ENCODE measurements around the gene CDH3.
"Not testable (repeated sequence)": the region's sequence is repeated elsewhere in the genome, so short reads cannot be mapped to it uniquely, and the experiment has no call there.

CDH3 gene

DNA sequence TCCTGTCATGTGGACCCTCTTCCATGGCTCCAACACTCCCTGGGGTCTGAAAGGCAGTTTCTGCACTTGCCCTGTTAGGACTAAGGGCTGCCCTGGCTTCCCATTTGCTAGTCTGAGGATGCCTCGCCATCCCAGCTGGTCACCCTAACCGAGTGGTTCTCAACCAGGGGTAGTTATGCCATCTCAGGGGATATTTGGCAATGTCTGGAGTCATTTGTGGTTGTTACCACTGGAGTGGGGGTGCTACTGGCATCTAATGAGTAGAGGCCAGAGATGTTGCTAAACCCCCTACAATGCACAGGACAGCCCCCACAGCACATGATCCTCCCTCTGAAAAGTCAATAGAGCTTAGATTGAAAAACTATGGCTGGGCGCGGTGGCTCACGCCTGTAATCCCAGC is 65.1 kb downstream of the CDH3 start:
- DNase-seq: no peak

GRCh38 chr16:68711421-68712139 is 66.5 kb downstream of the CDH3 start:
- DNase-seq: no peak

DNA sequence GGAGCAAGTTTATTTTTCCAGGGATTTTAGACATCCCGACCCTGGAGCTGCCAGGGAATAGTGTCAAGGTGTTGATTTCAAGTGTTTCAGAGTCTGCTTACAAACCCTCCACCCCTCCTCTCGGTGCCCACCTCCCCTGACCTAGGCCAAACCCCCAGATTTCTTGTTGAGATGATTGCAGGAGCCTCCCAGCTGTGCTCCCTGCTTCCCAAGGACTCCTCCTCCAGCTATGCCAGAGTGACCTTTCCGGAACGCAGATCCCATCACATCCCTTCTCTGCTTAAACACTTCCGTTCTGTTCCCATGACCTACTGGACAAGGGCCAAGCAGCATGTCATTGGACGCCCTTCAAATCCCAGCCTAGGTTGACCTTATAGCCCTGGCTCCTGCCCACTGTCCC is 68.3 kb downstream of the CDH3 start:
- DNase-seq: no peak

DNA sequence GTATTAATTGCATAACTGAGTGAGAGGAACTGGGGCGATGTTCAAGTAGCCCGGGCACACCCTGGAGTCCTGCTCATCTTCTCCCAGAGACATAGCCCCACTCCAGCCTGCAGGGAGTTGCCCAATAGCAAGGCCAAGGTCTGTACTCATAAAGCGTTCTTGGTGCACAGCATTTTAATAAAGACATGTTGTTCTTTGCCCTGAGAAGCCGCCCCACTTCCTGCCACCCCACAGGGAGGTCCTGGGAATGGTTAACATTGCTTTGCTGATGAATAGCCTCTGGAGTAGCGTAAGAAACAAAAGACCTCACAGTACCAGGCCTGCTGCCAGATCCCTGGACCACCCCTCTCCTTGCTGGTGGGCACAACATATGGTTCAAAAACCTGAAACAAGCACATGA is 70.4 kb downstream of the CDH3 start:
- DNase-seq: no peak

GRCh38 chr16:68716516-68716915 is 71.4 kb downstream of the CDH3 start:
- not testable (repeated sequence) for DNase-seq

- DNase-seq: no peak
Observed at GRCh38 chr16:68717684-68718083, 72.6 kb downstream of the CDH3 start.

- DNase-seq: no peak
Observed at GRCh38 chr16:68718590-68718989, 73.5 kb downstream of the CDH3 start.

- DNase-seq: no peak
Observed at GRCh38 chr16:68719993-68720489, 74.9 kb downstream of the CDH3 start.

DNA sequence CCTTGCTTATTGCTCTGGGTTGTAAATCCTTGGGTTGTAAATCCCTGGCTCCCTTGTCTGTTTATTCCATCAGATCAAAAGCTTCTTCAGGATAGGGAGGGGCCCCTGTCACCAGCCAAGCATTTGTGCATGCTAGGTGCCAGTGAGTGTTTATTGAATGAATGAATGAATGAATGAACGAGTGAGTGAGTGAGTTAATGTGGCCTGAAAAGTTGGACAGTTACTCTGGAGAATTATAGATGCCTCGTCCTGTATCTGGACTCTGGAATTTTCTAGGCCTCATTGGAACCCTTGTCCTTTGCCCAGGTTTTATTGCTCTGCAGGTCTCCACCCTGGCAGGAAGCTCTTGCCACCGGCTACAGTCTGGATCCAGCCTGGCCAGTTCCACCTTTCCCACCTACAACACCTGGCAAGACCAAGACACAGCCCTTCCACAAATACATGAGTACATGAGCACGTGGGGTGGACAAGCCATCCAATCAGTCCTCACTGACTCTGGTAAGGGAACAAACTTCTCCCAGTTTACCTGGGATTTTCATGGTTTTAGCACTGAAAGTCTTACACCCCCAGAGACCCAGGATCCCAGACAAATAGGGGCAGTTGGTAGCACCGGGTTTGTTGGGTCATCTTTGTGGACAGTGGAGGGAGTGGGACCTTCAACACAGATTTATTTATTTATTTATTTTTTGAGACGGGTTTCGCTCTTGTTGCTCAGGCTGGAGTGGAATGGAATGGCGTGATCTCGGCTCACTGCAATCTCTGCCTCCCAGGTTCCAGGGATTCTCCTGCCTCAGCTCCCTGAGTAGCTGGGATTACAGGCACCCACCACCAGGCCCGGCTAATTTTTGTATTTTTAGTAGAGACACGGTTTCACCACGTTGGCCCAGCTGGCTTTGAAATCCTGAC is 77.3 kb downstream of the CDH3 start:
- DNase-seq: no peak

GRCh38 chr16:68724797-68725196 is 79.7 kb downstream of the CDH3 start:
- no peak for DNase-seq

- DNase-seq: no peak
Observed at GRCh38 chr16:68728523-68728922, 83.4 kb downstream of the CDH3 start.

GRCh38 chr16:68731637-68732036 is 86.5 kb downstream of the CDH3 start:
- no peak for DNase-seq

- no peak for DNase-seq
Observed at GRCh38 chr16:68732042-68732680, 87.1 kb downstream of the CDH3 start.

DNA sequence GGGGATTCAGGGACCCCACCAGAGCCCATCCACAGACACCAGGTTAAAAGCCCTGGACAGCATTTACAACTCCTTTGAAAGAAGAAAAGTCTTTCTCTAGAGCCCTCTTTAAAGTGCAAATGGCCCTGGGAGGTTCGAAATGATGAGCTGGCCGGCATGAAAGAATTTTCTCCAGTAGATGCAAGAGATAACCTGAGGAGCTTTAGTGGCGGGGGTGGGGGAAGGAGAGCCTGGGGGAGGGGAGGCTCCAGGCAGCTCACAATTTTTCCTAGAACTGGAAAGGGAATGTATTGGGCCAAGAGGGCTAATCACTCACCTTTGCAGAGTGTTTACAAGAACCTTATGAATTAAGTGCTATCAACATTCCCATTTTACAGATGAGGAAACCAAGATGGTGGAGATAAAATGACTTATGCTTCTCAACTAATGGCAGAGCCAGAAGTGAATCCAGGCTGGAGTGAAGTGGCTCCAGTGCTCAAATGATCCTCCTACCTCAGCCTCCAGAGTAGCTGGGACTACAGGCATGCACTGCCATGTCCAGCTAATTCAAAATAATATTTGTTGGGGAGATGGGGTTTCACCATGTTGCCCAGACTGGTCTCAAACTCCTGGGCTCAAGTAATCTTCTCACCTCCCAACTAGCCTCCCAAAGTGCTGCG is 87.8 kb downstream of the CDH3 start:
- DNase-seq: no peak

- no peak for DNase-seq
Observed at GRCh38 chr16:68733570-68733969, 88.5 kb downstream of the CDH3 start.

GRCh38 chr16:68734782-68735181 is 89.7 kb downstream of the CDH3 start:
- DNase-seq: no peak

- DNase-seq: no peak
Observed at GRCh38 chr16:68736561-68736960, 91.5 kb downstream of the CDH3 start.

DNA sequence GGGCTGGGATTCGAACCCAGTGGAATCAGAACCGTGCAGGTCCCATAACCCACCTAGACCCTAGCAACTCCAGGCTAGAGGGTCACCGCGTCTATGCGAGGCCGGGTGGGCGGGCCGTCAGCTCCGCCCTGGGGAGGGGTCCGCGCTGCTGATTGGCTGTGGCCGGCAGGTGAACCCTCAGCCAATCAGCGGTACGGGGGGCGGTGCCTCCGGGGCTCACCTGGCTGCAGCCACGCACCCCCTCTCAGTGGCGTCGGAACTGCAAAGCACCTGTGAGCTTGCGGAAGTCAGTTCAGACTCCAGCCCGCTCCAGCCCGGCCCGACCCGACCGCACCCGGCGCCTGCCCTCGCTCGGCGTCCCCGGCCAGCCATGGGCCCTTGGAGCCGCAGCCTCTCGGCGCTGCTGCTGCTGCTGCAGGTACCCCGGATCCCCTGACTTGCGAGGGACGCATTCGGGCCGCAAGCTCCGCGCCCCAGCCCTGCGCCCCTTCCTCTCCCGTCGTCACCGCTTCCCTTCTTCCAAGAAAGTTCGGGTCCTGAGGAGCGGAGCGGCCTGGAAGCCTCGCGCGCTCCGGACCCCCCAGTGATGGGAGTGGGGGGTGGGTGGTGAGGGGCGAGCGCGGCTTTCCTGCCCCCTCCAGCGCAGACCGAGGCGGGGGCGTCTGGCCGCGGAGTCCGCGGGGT is 92.1 kb downstream of the CDH3 start, which contains the start of gene CDH1:
Gene CDH1 (plus strand): TSS at position 247 of the 684 bp plus-strand sequence. CDS start 124 bp downstream, at position 371.
- DNase-seq: peak; percentile 68

DNA sequence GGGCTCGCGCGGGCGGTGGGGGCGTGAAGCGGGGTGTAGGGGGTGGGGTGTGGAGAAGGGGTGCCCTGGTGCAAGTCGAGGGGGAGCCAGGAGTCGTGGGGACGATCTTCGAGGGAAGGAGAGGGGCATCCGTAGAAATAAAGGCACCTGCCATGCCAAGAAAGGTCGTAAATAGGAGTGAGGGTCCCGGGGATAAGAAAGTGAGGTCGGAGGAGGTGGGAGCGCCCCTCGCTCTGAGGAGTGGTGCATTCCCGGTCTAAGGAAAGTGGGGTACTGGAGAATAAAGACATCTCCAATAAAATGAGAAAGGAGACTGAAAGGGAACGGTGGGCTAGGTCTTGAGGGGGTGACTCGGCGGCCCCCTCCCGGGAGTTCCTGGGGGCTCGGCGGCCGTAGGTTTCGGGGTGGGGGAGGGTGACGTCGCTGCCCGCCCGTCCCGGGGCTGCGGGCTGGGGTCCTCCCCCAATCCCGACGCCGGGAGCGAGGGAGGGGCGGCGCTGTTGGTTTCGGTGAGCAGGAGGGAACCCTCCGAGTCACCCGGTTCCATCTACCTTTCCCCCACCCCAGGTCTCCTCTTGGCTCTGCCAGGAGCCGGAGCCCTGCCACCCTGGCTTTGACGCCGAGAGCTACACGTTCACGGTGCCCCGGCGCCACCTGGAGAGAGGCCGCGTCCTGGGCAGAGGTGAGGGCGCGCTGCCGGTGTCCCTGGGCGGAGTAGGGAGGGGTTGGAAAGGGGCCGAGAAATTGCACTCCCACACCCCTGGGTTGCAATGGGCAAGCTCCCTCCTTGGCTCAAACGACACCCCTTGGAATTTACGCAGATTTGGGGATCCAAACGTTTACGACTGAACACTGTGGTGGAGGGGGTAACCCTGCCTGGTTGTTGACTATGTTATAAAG is 92.9 kb downstream of the CDH3 start:
- DNase-seq: no peak

DNA sequence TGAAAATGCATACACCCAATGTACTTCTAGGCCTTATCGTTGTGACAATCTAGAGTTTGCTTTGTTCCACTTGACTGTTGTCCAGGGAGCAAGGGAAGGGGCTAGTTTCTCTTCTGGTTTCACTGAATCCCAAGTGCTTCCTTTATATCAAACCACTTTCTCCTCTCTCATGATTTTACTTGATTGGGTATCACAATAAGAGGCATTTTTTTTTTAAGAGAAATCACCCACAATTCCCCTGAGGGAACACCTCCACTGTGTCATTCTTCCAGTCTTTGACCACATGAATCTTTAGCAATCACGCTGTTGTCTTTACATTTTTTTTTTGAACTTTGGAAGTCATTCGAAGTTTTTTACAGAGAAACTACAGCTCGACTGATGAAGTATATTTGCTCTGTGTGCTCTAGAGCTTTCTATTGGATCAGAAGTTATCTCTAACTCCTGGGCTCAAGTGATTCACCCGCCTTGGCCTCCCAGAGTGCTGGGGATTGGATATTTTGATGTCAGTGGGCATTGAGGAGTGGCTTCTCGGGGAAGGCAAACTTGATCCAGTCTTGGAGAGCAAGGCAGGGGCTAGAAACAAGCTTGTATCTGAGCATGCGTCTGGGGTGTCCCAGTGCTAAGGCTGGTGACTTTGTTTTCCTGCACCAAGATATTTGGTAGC is 95.0 kb downstream of the CDH3 start:
- DNase-seq: no peak

Data from NCI-H774 (cell line).